Upper lobe of left lung (tissue), 4 donors: ENCODE measurements around the gene AQP2.

Experiments
- CTCF ChIP-seq, 6 experiments: fragments of 450-650 bp in 4 of 6; fragments of 200-600 bp in 2 of 6; sonication (generic) in 2 of 6; IDR thresholded peaks; one replicate each; pipeline ENCODE4 v1.5.1; 2016 to 2019; ENCODE audit warnings: antibody characterized with exemption in 6 of 6
- POLR2A ChIP-seq, 4 donors: fragments of 450-650 bp; IDR thresholded peaks; one replicate each; pipeline ENCODE4 v1.5.1; 2016 to 2017; ENCODE audit warnings: antibody characterized with exemption in 4 of 4, mild to moderate bottlenecking in 2 of 4
- POLR2AphosphoS5 ChIP-seq, 2 donors: sonication (generic); formaldehyde crosslinking; IDR thresholded peaks; one replicate each; pipeline ENCODE4 v1.5.1; 2017; ENCODE audit warnings: antibody characterized with exemption in 2 of 2

GRCh38 chr12:49946497-49946896, 4.0 kb upstream of the AQP2 start:
- TF ChIP-seq CTCF (IDR thresholded peaks at IDR 0.05) = no peak
- no peak for TF ChIP-seq POLR2A (IDR thresholded peaks at IDR 0.05)
- no peak for TF ChIP-seq POLR2AphosphoS5 (IDR thresholded peaks at IDR 0.05)
